ENCODE results near the gene ABCA12.

Gene ABCA12

DNA sequence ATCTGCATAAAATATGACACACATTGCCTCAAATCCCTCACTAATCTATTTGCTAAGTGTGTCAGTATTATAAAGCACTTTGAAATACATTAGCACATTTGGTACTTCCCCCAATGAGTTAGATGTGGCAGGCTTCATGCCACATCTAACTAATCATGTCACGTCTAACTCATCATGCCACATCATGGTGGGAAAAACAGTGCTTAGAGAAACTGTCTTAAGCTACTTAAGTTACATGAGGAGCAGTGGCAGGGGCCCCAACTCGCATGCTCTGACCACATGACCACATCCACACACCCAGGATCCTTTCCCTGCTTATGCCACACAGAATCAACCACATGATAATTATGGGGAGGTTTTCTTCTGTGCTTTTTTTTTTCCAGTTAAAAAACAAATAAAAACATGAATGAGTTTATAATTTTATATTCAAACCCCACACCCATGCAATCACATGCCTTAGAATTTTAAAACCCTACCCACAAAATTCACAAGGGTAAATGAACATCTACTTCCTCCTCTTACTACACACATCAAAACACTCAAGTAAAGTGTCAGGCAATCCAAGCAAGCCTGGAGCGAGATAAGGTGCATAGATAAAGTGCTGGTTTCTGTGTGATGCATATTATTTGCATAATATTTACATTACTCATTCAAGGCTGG lies 1.6 kb downstream of the ABCA12 start:
- no peak for DNase-seq

DNA sequence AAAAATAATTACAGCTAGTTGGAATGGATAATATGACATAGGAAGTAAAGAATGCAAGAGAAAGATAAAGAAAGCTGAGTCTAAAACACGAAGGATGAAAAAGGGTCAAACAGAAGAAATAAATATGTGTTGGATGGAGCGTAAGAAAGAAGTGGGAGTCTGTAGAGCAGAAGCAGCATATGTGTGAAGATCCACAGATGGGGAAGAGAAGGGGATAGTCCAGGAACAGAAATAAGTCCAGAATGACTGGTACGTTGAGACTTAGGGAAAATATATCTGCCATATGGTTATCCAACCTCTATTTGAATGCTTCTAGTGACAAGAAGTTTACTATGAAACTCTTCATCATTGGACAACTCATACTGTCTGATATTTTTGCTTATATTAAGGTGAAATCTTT lies 18.0 kb downstream of the ABCA12 start:
- DNase-seq = no peak

DNA sequence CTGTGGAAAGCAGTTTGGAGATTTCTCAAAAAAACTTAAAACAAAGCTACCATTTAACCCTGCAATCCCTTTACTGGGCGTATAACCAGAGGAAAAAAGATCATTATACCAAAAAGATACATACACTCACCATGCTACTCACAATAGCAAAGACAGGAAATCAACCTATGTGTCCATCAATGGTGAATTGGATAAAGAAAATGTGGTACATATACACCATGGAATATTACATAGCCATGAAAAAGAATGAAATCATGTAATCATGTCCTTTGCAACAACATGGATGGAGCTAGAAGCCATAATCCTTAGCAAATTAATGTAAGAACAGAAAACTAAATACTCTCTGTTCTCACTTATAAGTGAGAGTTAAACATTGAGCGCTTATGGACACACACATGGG lies 18.6 kb downstream of the ABCA12 start:
- DNase-seq = no peak

DNA sequence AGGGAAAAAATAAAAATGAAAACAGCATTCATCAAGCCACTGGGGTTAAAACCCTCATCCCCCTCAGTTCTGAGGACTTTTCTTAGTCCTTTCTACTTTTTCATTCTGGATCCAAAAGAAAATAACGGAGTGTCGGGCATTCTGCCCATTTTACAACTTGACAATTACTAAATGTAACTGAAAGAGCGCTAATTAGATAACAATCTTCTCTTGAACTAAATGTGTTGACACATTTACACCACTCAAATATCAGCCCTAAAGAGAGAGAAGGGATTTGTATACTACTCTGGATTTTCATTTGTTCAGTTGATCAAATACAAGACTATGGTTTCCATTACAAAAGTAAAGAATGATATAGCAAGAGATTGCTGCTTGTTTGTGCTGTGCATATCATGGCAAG lies 27.5 kb downstream of the ABCA12 start:
- no peak for DNase-seq

- DNase-seq = no peak
Measured at GRCh38 chr2:215107216-215108056, 31.0 kb downstream of the ABCA12 start.

GRCh38 chr2:215105607-215106354 lies 32.6 kb downstream of the ABCA12 start:
- DNase-seq = no peak

GRCh38 chr2:215104226-215104625 lies 34.2 kb downstream of the ABCA12 start:
- no peak for DNase-seq

DNA sequence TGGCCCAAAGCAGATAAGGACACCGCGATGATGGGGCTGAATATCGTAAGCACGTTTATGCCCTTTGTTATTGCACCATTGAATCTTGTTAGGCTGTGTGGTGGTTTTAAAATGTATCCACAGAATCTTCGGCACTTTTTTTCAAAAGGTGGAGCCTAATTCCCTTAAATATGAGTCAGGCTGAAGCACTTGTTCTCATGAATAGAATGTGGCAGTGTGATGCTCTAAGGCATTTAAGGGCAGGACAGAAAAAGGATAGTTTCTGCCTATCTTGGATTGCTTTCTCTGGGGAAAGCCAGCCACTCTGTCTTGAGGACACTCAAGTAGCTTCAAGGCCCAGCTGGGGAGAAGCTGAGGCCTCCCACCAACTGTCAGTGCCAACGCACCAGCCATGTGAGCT lies 39.6 kb downstream of the ABCA12 start:
- no peak for DNase-seq

GRCh38 chr2:215084080-215084479 lies 54.3 kb downstream of the ABCA12 start:
- no peak for DNase-seq

- no peak for DNase-seq
Measured at GRCh38 chr2:215083146-215083545, 55.3 kb downstream of the ABCA12 start.

DNA sequence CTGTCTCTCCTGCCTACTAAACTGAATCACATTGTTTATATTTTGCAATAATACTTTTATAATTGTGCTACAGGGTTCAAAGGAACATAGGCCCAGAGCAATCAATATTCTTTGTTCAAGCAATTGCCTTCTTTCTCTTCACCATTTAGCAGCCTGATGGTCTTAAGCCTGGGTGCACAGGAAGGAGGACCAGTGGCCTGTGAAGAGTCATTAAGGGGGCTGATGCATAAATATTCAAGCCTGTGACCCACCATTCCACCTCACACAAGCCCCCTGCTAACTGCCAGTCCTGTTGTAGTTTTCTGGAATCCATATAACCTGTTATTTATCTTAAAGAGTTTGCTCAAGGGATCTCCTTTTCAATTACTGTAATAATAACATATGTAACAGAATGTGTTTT lies 56.0 kb downstream of the ABCA12 start:
- DNase-seq = no peak

DNA sequence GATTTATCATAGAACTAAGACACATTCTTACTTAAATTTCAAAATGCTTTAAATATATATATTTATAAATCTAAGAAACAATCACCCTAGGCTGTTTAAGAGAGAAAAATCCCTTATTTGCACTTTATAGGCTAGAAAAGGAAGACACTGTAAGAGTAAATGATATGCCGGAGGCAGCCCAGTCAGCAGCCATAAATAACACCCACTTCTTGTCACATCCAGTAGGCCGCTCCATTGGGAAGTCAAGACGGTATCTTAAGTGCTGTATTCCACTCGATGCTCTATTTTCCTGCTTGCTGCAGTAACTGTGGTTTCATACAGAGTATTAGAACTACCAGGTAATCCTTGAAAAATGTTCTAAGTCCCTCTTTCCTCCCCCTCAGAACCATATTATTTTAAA lies 57.9 kb downstream of the ABCA12 start:
- DNase-seq = no peak

DNA sequence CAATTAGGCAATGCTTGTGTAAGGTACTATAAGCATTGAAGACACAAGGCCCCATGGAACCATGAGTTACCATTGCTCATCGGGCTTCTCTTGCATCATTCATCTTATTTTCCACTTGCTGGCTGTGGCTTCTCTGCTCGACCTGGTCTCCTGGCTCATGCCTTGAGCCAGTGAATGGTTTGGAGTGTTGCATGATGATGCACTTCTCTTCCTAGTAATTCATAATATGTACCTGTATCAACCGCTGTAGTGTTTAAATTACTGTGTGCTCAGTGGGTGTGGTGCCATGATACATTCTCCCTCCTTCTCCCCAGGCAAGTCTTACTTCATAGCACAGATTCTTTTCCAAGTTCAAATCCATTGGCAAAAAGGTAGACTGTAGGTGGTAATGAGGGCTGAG lies 66.8 kb downstream of the ABCA12 start:
- no peak for DNase-seq

DNA sequence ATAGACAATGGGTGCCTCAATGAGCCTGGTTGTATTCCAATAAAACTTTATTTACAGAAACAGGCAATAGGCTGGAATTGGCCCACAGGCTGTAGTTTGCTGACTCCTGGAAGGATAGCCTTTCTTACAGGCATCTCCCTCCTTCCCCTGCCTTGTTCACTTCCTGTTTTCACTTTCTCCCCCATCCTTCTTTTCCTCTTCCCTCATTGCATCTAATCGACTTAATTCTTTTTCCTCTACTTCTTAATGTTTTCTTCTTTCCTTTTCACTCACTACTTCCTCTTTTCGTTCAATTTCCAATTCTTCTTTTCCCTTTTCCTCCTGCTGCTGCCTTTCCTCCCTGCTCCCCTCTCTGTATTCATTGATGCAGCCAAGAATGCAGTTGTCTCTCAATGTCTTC lies 70.0 kb downstream of the ABCA12 start:
- DNase-seq = no peak

- DNase-seq = no peak
Measured at GRCh38 chr2:215066124-215066523, 72.3 kb downstream of the ABCA12 start.

GRCh38 chr2:215063526-215063925 lies 74.9 kb downstream of the ABCA12 start:
- no peak for DNase-seq

- DNase-seq = no peak
Measured at GRCh38 chr2:215060861-215061536, 77.4 kb downstream of the ABCA12 start.

DNA sequence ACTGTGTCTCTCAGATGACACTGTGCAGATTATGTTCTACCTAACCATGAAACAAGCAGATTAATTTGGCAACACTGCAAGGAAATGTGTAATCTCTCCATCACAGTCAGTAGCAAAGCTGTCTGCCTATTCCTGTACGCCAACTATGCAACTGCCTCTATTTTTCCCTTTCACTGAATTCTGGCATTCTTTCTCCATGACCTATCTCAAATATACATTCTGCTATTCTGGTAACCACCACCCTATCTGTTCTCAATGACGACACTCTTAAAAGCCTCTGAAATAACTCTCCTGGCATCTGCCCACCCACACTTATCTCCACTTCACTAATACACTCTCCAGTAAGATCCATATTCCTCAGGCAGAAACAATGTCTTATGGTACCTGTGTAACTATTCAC lies 78.7 kb downstream of the ABCA12 start:
- DNase-seq = no peak

DNA sequence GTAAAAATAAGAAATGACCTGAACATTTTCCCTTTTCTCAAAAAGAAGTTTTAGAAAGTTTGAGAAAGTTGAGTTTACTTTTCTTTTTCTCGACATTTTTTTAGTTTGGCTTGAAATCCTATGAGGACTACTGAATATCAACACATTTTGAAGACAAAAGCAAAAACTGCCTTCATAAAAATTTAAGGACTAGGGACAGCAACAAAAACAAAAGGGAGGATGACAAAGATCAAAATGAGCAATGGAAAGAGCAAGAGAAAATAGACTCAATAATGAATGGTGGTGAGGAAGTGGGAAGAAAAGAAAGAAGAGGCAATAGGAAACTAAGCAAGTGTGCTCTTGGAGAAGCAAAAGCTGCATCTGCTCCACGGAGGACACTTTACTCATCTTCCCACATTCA lies 82.5 kb downstream of the ABCA12 start:
- DNase-seq = no peak

- no peak for DNase-seq
Measured at GRCh38 chr2:215052810-215053209, 85.6 kb downstream of the ABCA12 start.

DNA sequence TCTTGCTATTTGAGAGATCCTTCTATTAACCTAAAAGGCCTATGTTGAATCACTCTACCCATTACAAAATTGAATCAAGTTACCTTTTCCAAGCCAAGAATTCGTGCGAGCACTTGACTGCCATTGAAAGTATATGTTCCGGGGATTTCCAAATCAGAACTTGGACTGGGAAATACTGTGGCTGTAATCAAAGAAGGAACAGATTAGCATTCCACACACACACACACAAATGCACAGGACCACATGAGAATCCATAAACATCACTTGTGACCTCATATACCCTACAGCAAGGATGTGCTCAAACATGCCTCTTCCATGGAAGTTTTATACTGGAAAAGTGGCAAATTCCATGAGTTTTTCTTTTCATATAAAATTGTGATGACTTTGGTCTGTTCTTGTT lies 86.0 kb downstream of the ABCA12 start:
- DNase-seq = no peak

- no peak for DNase-seq
Measured at GRCh38 chr2:215049341-215049740, 89.1 kb downstream of the ABCA12 start.

DNA sequence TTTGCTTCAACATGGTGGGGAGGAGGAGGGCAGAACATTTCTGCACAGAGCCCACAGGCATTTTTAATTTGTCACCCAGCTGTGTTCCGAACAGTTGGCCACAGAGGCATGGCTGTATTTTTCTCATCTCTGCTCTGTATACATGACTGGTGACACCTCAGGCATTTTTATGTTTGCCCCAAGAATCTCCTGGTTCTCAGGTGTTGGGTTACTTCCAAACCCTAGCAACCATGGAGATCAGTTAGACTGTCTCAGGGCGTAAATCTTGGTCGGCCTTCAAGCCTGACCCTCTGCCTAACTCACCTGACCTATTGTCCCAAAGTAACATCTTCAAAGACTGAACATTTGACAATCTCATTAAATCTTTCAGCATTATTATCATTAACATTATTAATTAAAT lies 100.0 kb downstream of the ABCA12 start:
- no peak for DNase-seq
